ENCODE data around the gene TMEM247.

Gene TMEM247

GRCh38 chr2:46490521-46491141 lies 11.3 kb downstream of the TMEM247 start:
- no peak for DNase-seq

GRCh38 chr2:46492301-46492700 lies 12.9 kb downstream of the TMEM247 start:
- no peak for DNase-seq

GRCh38 chr2:46493241-46493970 lies 14.0 kb downstream of the TMEM247 start:
- DNase-seq: no peak

GRCh38 chr2:46493971-46494250 lies 14.5 kb downstream of the TMEM247 start:
- no peak for DNase-seq

- no peak for DNase-seq
Observed at GRCh38 chr2:46494596-46494995, 15.2 kb downstream of the TMEM247 start.

GRCh38 chr2:46495231-46496030 lies 16.1 kb downstream of the TMEM247 start:
- no peak for DNase-seq

GRCh38 chr2:46497766-46498165 lies 18.4 kb downstream of the TMEM247 start:
- DNase-seq: no peak

GRCh38 chr2:46498681-46499080 lies 19.3 kb downstream of the TMEM247 start:
- no peak for DNase-seq

GRCh38 chr2:46499392-46499785 lies 20.0 kb downstream of the TMEM247 start:
- no peak for DNase-seq

- no peak for DNase-seq
Observed at GRCh38 chr2:46500801-46501200, 21.4 kb downstream of the TMEM247 start.

GRCh38 chr2:46502291-46502885 lies 23.0 kb downstream of the TMEM247 start:
- DNase-seq: no peak

GRCh38 chr2:46503686-46504085 lies 24.3 kb downstream of the TMEM247 start:
- DNase-seq: no peak

- no peak for DNase-seq
Observed at GRCh38 chr2:46504221-46504620, 24.9 kb downstream of the TMEM247 start.

GRCh38 chr2:46504685-46505471 lies 25.5 kb downstream of the TMEM247 start:
- no peak for DNase-seq

- no peak for DNase-seq
Observed at GRCh38 chr2:46505472-46505783, 26.1 kb downstream of the TMEM247 start.

GRCh38 chr2:46506131-46506706 lies 26.9 kb downstream of the TMEM247 start:
- no peak for DNase-seq

- DNase-seq: no peak
Observed at GRCh38 chr2:46508312-46508711, 28.9 kb downstream of the TMEM247 start.

- no peak for DNase-seq
Observed at GRCh38 chr2:46508759-46509158, 29.4 kb downstream of the TMEM247 start.

GRCh38 chr2:46509804-46510203 lies 30.4 kb downstream of the TMEM247 start:
- DNase-seq: no peak

- no peak for DNase-seq
Observed at GRCh38 chr2:46510598-46511177, 31.3 kb downstream of the TMEM247 start.

- DNase-seq: no peak
Observed at GRCh38 chr2:46512185-46512584, 32.8 kb downstream of the TMEM247 start.

GRCh38 chr2:46514738-46515137 lies 35.4 kb downstream of the TMEM247 start:
- no peak for DNase-seq

All from CD4-positive, alpha-beta T cell treated with Interleukin-10 for 1 hour (primary cell).